Nucleus accumbens (tissue), 56 donors: ENCODE data around the gene CLEC18C.
"Not testable (repeated sequence)": the region's sequence is repeated elsewhere in the genome, so short reads cannot be mapped to it uniquely, and the experiment has no call there.

Experiments used
- DNase-seq, 56 donors: peaks; one replicate each; lab custom pipeline; 2025; lab: John Stamatoyannopoulos, UW

Gene CLEC18C

GRCh38 chr16:70158261-70158939 is 15.2 kb upstream of the CLEC18C start:
- peak in 2 of 56 donors; percentile 6 to 34 for DNase-seq

GRCh38 chr16:70159355-70160348 is 13.9 kb upstream of the CLEC18C start:
- no peak for DNase-seq

- DNase-seq = no peak
These were observed 13.2 kb upstream of the CLEC18C start for GRCh38 chr16:70160388-70160787.

GRCh38 chr16:70160821-70161220 is 12.8 kb upstream of the CLEC18C start:
- no peak for DNase-seq

GRCh38 chr16:70161350-70161749 is 12.2 kb upstream of the CLEC18C start:
- DNase-seq = peak in 1 of 56 donors; percentile 24

- DNase-seq = peak in 36 of 56 donors; percentile 16 to 87 (median 52)
These were observed 11.5 kb upstream of the CLEC18C start for GRCh38 chr16:70162041-70162451.

- DNase-seq = no peak
These were observed 10.0 kb upstream of the CLEC18C start for GRCh38 chr16:70163596-70163995.

- DNase-seq = not testable (repeated sequence)
These were observed 6.9 kb upstream of the CLEC18C start for GRCh38 chr16:70166688-70167087.

GRCh38 chr16:70173916-70174315 is 329 bp downstream of the CLEC18C start:
- not testable (repeated sequence) for DNase-seq

GRCh38 chr16:70174387-70174932 is 873 bp downstream of the CLEC18C start:
- DNase-seq = not testable (repeated sequence)

GRCh38 chr16:70187858-70188607 is 14.4 kb downstream of the CLEC18C start:
- not testable (repeated sequence) for DNase-seq

GRCh38 chr16:70188608-70188915 is 15.0 kb downstream of the CLEC18C start:
- not testable (repeated sequence) for DNase-seq

- DNase-seq = not testable (repeated sequence)
These were observed 17.0 kb downstream of the CLEC18C start for GRCh38 chr16:70190574-70190973.

- DNase-seq = not testable (repeated sequence)
These were observed 23.2 kb downstream of the CLEC18C start for GRCh38 chr16:70196683-70197300.

- not testable (repeated sequence) for DNase-seq
These were observed 24.0 kb downstream of the CLEC18C start for GRCh38 chr16:70197611-70198010.

- DNase-seq = not testable (repeated sequence)
These were observed 24.6 kb downstream of the CLEC18C start for GRCh38 chr16:70198230-70198629.

GRCh38 chr16:70198666-70199065 is 25.1 kb downstream of the CLEC18C start:
- DNase-seq = peak in 1 of 56 donors; percentile 0

GRCh38 chr16:70199170-70199569 is 25.6 kb downstream of the CLEC18C start:
- DNase-seq = not testable (repeated sequence)

- not testable (repeated sequence) for DNase-seq
These were observed 26.5 kb downstream of the CLEC18C start for GRCh38 chr16:70200063-70200462.

- DNase-seq = not testable (repeated sequence)
These were observed 29.9 kb downstream of the CLEC18C start for GRCh38 chr16:70203508-70203907.
